H9 (cell line): Measurements from ENCODE around the gene CPAMD8. TPM values are rescaled to one million over a fixed set of nuclear protein-coding genes. Genes with fewer than 3 reads are reported as not detected.
"Not testable (repeated sequence)": the region's sequence is repeated elsewhere in the genome, so short reads cannot be mapped to it uniquely, and the experiment has no call there.

Experiments used
- DNase-seq: peaks from one replicate; pipeline ENCODE4 v3.0.0-alpha.2; 2017
- H2AFZ ChIP-seq: one replicate; pipeline ENCODE4 v1.6.1; 2013; ENCODE audit warnings: mild to moderate bottlenecking, low read length, control low read depth, moderate library complexity
- H2AK5ac ChIP-seq: 2 replicates; pipeline ENCODE4 v1.6.1; 2013; ENCODE audit warnings: low read length, control low read depth, mixed read lengths; ENCODE audit not compliant: insufficient read length
- H2BK120ac ChIP-seq: one replicate; pipeline ENCODE4 v1.6.1; 2013; ENCODE audit warnings: low read depth, mild to moderate bottlenecking, low read length, control low read depth, inconsistent platforms; ENCODE audit not compliant: poor library complexity, severe bottlenecking
- H2BK12ac ChIP-seq: 2 replicates; pipeline ENCODE4 v1.6.1; 2013; ENCODE audit warnings: low read length, control low read depth, mixed read lengths, low read depth; ENCODE audit not compliant: insufficient read length
- H2BK15ac ChIP-seq: 2 replicates; pipeline ENCODE4 v1.6.1; 2013; ENCODE audit warnings: low read depth, low read length, control low read depth
- H2BK20ac ChIP-seq: one replicate; pipeline ENCODE4 v1.6.1; 2013; ENCODE audit warnings: low read depth, mild to moderate bottlenecking, low read length, control low read depth, inconsistent platforms; ENCODE audit not compliant: poor library complexity, severe bottlenecking
- H2BK5ac ChIP-seq: 2 replicates; pipeline ENCODE4 v1.6.1; 2013; ENCODE audit warnings: low read length, control low read depth, mixed read lengths; ENCODE audit not compliant: insufficient read length
- H3K14ac ChIP-seq: 2 replicates; pipeline ENCODE4 v1.6.1; 2013; ENCODE audit warnings: low read length, control low read depth; ENCODE audit not compliant: insufficient read depth
- H3K18ac ChIP-seq: 2 replicates; pipeline ENCODE4 v1.6.1; 2013; ENCODE audit warnings: low read depth, mild to moderate bottlenecking, mixed read lengths, low read length, control low read depth; ENCODE audit not compliant: insufficient read length
- H3K23ac ChIP-seq: 2 replicates; pipeline ENCODE4 v1.6.1; 2013; ENCODE audit warnings: low read length, control low read depth, mixed read lengths, low read depth; ENCODE audit not compliant: insufficient read length
- H3K23me2 ChIP-seq: 2 replicates; pipeline ENCODE4 v1.6.1; 2013; ENCODE audit warnings: low read depth, mild to moderate bottlenecking, mixed read lengths, low read length, control low read depth; ENCODE audit not compliant: insufficient read length, poor library complexity, severe bottlenecking
- H3K27ac ChIP-seq: 2 replicates; pipeline ENCODE4 v1.5.1; 2013; ENCODE audit warnings: low read length, control low read depth, mixed read lengths, low read depth; ENCODE audit not compliant: insufficient read length
- H3K27me3 ChIP-seq: 2 replicates; pipeline ENCODE4 v1.6.1; 2013; ENCODE audit warnings: low read length, control low read depth, inconsistent platforms; ENCODE audit not compliant: insufficient read depth
- H3K4ac ChIP-seq: 2 replicates; pipeline ENCODE4 v1.6.1; 2013; ENCODE audit warnings: low read depth, mild to moderate bottlenecking, control low read depth, inconsistent platforms, low read length, moderate library complexity
- H3K4me1 ChIP-seq: 2 replicates; pipeline ENCODE4 v1.6.1; 2013; ENCODE audit warnings: low read length, control low read depth, inconsistent platforms; ENCODE audit not compliant: insufficient read depth
- H3K4me2 ChIP-seq: 2 replicates; pipeline ENCODE4 v1.6.1; 2013; ENCODE audit warnings: low read length, control low read depth, mixed read lengths; ENCODE audit not compliant: insufficient read length, insufficient read depth
- H3K56ac ChIP-seq: 2 replicates; pipeline ENCODE4 v1.6.1; 2013; ENCODE audit warnings: low read depth, mild to moderate bottlenecking, mixed read lengths, low read length, control low read depth; ENCODE audit not compliant: insufficient read length
- H3K79me1 ChIP-seq: 2 replicates; pipeline ENCODE4 v1.6.1; 2013; ENCODE audit warnings: low read depth, mild to moderate bottlenecking, moderate library complexity, low read length, control low read depth, inconsistent platforms; ENCODE audit not compliant: insufficient read depth, poor library complexity, severe bottlenecking
- H3K79me2 ChIP-seq: 2 replicates; pipeline ENCODE4 v1.6.1; 2013; ENCODE audit warnings: low read length, control low read depth, inconsistent platforms; ENCODE audit not compliant: insufficient read depth
- H3K9ac ChIP-seq: 2 replicates; pipeline ENCODE4 v1.6.1; 2013; ENCODE audit warnings: low read length, control low read depth, mixed read lengths; ENCODE audit not compliant: insufficient read length; ENCODE audit errors: extremely low read depth
- H3K9me3 ChIP-seq: one replicate; pipeline ENCODE4 v1.6.1; 2013; ENCODE audit warnings: low read depth, low read length, inconsistent platforms; ENCODE audit not compliant: control insufficient read depth
- H3T11ph ChIP-seq: one replicate; pipeline ENCODE4 v1.6.1; 2013; ENCODE audit warnings: mild to moderate bottlenecking, low read length, control low read depth, inconsistent platforms
- H4K20me1 ChIP-seq: one replicate; pipeline ENCODE4 v1.6.1; 2013; ENCODE audit not compliant: control insufficient read depth, insufficient read length, insufficient read depth
- H4K5ac ChIP-seq: 2 replicates; pipeline ENCODE4 v1.6.1; 2013; ENCODE audit warnings: low read depth, mild to moderate bottlenecking, mixed read lengths, low read length, control low read depth; ENCODE audit not compliant: insufficient read length
- H4K8ac ChIP-seq: replicated peaks from 2 replicates; pipeline ENCODE4 v1.6.1; 2013; ENCODE audit warnings: low read length, control low read depth, mixed read lengths, low read depth; ENCODE audit not compliant: insufficient read length
- H4K91ac ChIP-seq: 2 replicates; pipeline ENCODE4 v1.6.1; 2013; ENCODE audit warnings: low read depth, mild to moderate bottlenecking, moderate library complexity, mixed read lengths, low read length, control low read depth; ENCODE audit not compliant: insufficient read length
- H3K27ac Mint-ChIP-seq, 3 experiments: 2 replicates in 2 of 3; 3 replicates in 1 of 3; pipeline ENCODE4 v1.8.0; 2020 to 2021; ENCODE audit warnings: mixed read lengths in 3 of 3, mild to moderate bottlenecking in 1 of 3, moderate library complexity in 1 of 3
- H3K27me3 Mint-ChIP-seq: 2 replicates; pipeline ENCODE4 v1.8.0; 2021; ENCODE audit warnings: low read depth, mild to moderate bottlenecking, moderate library complexity, mixed read lengths
- H3K36me3 Mint-ChIP-seq, 3 experiments: 2 replicates in 2 of 3; 3 replicates in 1 of 3; pipeline ENCODE4 v1.8.0; 2020 to 2021; ENCODE audit warnings: low read depth in 3 of 3, mixed read lengths in 3 of 3; ENCODE audit not compliant: insufficient read depth in 1 of 3
- H3K4me1 Mint-ChIP-seq, 2 experiments: 2 replicates each; pipeline ENCODE4 v1.8.0; 2020; ENCODE audit warnings: mixed read lengths in 2 of 2
- H3K4me3 Mint-ChIP-seq, 2 experiments: 2 replicates in 1 of 2; 3 replicates in 1 of 2; pipeline ENCODE4 v1.8.0; 2020 to 2021; ENCODE audit warnings: mild to moderate bottlenecking in 2 of 2, mixed read lengths in 2 of 2, moderate library complexity in 1 of 2
- H3K9me3 Mint-ChIP-seq, 2 experiments: 2 replicates in 1 of 2; 3 replicates in 1 of 2; pipeline ENCODE4 v1.8.0; 2020; ENCODE audit warnings: mild to moderate bottlenecking in 2 of 2, mixed read lengths in 2 of 2, moderate library complexity in 1 of 2
- CTCF ChIP-seq: fragments of 200-600 bp; sonication (generic); conservative IDR thresholded peaks from 3 replicates; pipeline ENCODE4 v1.8.0; 2021; ENCODE audit warnings: antibody characterized with exemption, mild to moderate bottlenecking
- WGBS: extraction: QIAGEN DNeasy Blood & Tissue Kit; methylation state at CpG from one replicate; pipeline ENCODE4 v1.1.7; 2013; ENCODE audit warnings: missing lambda C conversion rate, low lambda C conversion rate, mixed read lengths; ENCODE audit not compliant: insufficient read length; ENCODE audit errors: extremely low coverage; 5-methylcytosine and 5-hydroxymethylcytosine counted together
- total RNA-seq: library from RNA; stranded (reverse); gene quantifications from 2 replicates; pipeline ENCODE4 v1.2.1, GENCODE V29; 2021

Gene CPAMD8
- total RNA-seq, 1 experiment from 2014 or later: 12.0 TPM

GRCh38 chr19:16998635-16999194 lies 27.9 kb downstream of the CPAMD8 start:
- Histone ChIP-seq H2BK5ac (no peak overlapping the region), H3K4me1 (no peaks in the 10 kb centered on the region), H3K18ac (no peak overlapping the region), H3K56ac (no peak overlapping the region), H3K27me3 (no peaks in the 10 kb centered on the region), H3K23ac (no peak overlapping the region), H3K23me2 (no peaks in the 10 kb centered on the region), H3K9ac (no peak overlapping the region), H2BK12ac (no peak overlapping the region), H2BK20ac (no peak overlapping the region), H2AK5ac (no peak overlapping the region), H3K27ac (no peak overlapping the region), H2BK120ac (no peak overlapping the region), H4K5ac (no peak overlapping the region), H2BK15ac (no peak overlapping the region), H3K9me3 (no peaks in the 10 kb centered on the region), H3K4ac (no peak overlapping the region), H4K8ac (no peak overlapping the region), H2AFZ (no peak overlapping the region), H4K91ac (no peak overlapping the region), H3K79me1 (no peaks in the 10 kb centered on the region), H3T11ph (no peak overlapping the region), H3K14ac (no peak overlapping the region), H3K4me2 (no peak overlapping the region), H4K20me1 (no peaks in the 10 kb centered on the region), H3K79me2 (no peaks in the 10 kb centered on the region)
- TF ChIP-seq CTCF: no peak
- H3K4me3 Mint-ChIP-seq: no peak overlapping the region
- peaks cover 5 to 6% of the 10 kb centered on the region in 2 experiments for H3K4me1 Mint-ChIP-seq
- peaks cover 8 to 13% of the 10 kb centered on the region in 2 experiments for H3K9me3 Mint-ChIP-seq
- no peak for DNase-seq
- no CpG with 5 or more reads among the region's 3 CpGs for WGBS
- no peaks in the 10 kb centered on the region for H3K27me3 Mint-ChIP-seq
- H3K27ac Mint-ChIP-seq: no peak overlapping the region
- peaks cover 22 to 45% (median 38%) of the 10 kb centered on the region in 3 experiments for H3K36me3 Mint-ChIP-seq

GRCh38 chr19:16996838-16997490 lies 29.6 kb downstream of the CPAMD8 start:
- H2AK5ac ChIP-seq, H3K4me2 ChIP-seq, H3K79me2 ChIP-seq, H3K23ac ChIP-seq, H3K27ac ChIP-seq, H3K79me1 ChIP-seq, H3K4ac ChIP-seq, H3K27me3 Mint-ChIP-seq, H2AFZ ChIP-seq, H3K4me1 ChIP-seq, H2BK5ac ChIP-seq, H2BK120ac ChIP-seq, H3K9me3 ChIP-seq, H4K5ac ChIP-seq, H2BK15ac ChIP-seq, H4K91ac ChIP-seq, H2BK20ac ChIP-seq, H3K4me3 Mint-ChIP-seq, H3K4me1 Mint-ChIP-seq, H3K23me2 ChIP-seq, H3K14ac ChIP-seq, H4K20me1 ChIP-seq, H3K56ac ChIP-seq, H3K9ac ChIP-seq, H3K18ac ChIP-seq, H3T11ph ChIP-seq, H3K27me3 ChIP-seq, H4K8ac ChIP-seq, H3K27ac Mint-ChIP-seq, DNase-seq, H2BK12ac ChIP-seq: not testable (repeated sequence)
- WGBS: no CpG with 5 or more reads among the region's 23 CpGs
- Mint-ChIP-seq H3K36me3 (peaks cover 34 to 57% (median 52%) of the 10 kb centered on the region in 3 experiments), H3K9me3 (peaks cover 11 to 18% of the 10 kb centered on the region in 2 experiments)
